Stomach (tissue), 9 donors: Measurements from ENCODE around the gene MGAT5. TPM values are rescaled to one million over a fixed set of nuclear protein-coding genes. Genes with fewer than 3 reads are reported as not detected.

ENCODE experiments used
- DNase-seq, 2 donors: peaks; one replicate each; pipeline versions ENCODE4 v3.0.0 to v3.0.0-alpha.2; 2013 to 2019
- H3K27ac ChIP-seq, 5 donors: fragments of 200-600 bp in 4 of 5; sonication (generic) in 4 of 5; one replicate each; pipeline ENCODE4 v1.5.1; 2013 to 2019; ENCODE audit warnings: mild to moderate bottlenecking in 1 of 5, moderate library complexity in 1 of 5
- H3K27me3 ChIP-seq, 3 donors: fragments of 200-600 bp; sonication (generic); one replicate each; pipeline ENCODE4 v1.5.1; 2017 to 2019; ENCODE audit warnings: mixed run types in 1 of 3
- H3K36me3 ChIP-seq, 4 donors: fragments of 200-600 bp; sonication (generic); 1 replicate in 3 of 4; 2 replicates in 1 of 4; pipeline ENCODE4 v1.5.1; 2016 to 2019
- H3K4me1 ChIP-seq, 4 donors: fragments of 200-600 bp; sonication (generic); one replicate each; pipeline ENCODE4 v1.5.1; 2016 to 2019
- H3K4me3 ChIP-seq, 4 donors: fragments of 200-600 bp; sonication (generic) in 3 of 4; one replicate each; pipeline ENCODE4 v1.5.1; 2016 to 2019; ENCODE audit warnings: mild to moderate bottlenecking in 1 of 4
- H3K9me3 ChIP-seq, 4 donors: fragments of 200-600 bp; sonication (generic); one replicate each; pipeline ENCODE4 v1.5.1; 2016 to 2019
- EP300 ChIP-seq: sonication (generic); formaldehyde crosslinking; IDR thresholded peaks from one replicate; pipeline ENCODE4 v1.6.1; 2017; ENCODE audit warnings: antibody characterized with exemption
- POLR2A ChIP-seq, 4 donors: fragments of 450-650 bp; IDR thresholded peaks; one replicate each; pipeline ENCODE4 v1.6.1; 2016; ENCODE audit warnings: antibody characterized with exemption in 4 of 4, control low read depth in 2 of 4, mild to moderate bottlenecking in 1 of 4, moderate library complexity in 1 of 4
- POLR2AphosphoS5 ChIP-seq, 3 donors: sonication (generic); formaldehyde crosslinking; IDR thresholded peaks; one replicate each; pipeline ENCODE4 v1.6.1; 2016; ENCODE audit warnings: antibody characterized with exemption in 3 of 3
- WGBS, 5 donors: extraction: QIAGEN DNeasy Blood & Tissue Kit in 3 of 5; methylation state at CpG; one replicate each; pipeline versions ENCODE4 v1.1.5 to v1.1.7; 2013 to 2018; 5-methylcytosine and 5-hydroxymethylcytosine counted together
- intact Hi-C: fragments of 100-400 bp; cut with DNase I; formaldehyde crosslinking; loops from one replicate; pipeline ENCODE4 v1.15.1; 2023; ENCODE audit warnings: low total_unique reads
- polyA plus RNA-seq, 3 donors: library from polyadenylated mRNA; stranded (reverse); fragments of 200-250 nt; gene quantifications; one replicate each; pipeline ENCODE4 v1.2.3, GENCODE V29; 2013
- total RNA-seq, 5 donors: library from RNA; depleted of rRNA; stranded (reverse); fragments of >200 nt; gene quantifications; one replicate each; pipeline versions ENCODE4 v1.1.0 to v1.2.3, GENCODE V29; 2014 to 2016
- TF ChIP-seq, protein P1 (sequence below), 7 experiments: fragments of 450-650 bp in 4 of 7; fragments of 200-600 bp in 3 of 7; sonication (generic) in 3 of 7; IDR thresholded peaks; one replicate each; pipeline ENCODE4 v1.5.1; 2016 to 2019; ENCODE audit warnings: antibody characterized with exemption in 7 of 7, control low read depth in 2 of 7, mild to moderate bottlenecking in 1 of 7
- donor health status: healthy with polysubstance abuse.
- donor health status: Bipolar disorder and iron deficiency.
- donor health status: healthy.

Gene MGAT5
- total and polyA plus RNA-seq, 8 donors: 3.9 to 125 (median 46.0) TPM

DNA sequence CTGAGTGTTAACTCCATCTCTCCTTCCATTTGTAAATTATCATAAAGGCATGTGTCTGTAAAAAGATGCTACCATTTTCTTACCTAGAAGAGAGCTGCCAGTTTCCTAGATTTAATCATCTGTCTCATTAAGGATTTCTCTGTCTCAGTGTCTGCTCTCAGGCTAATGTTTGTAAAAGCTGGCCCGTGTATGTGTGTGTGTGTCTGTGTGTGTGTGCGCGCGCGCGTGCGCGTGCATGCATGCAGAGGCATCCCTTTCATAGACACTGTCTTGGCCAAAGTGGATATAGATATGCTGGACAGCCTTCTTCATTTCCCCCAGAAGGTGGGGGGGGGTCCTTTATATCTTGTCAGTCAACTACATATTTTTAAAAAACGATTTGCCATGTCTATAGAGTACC, 18.9 kb downstream of the MGAT5 start:
- DNase-seq: no peak
- no peak overlapping the region for H3K27ac ChIP-seq
- H3K27me3 ChIP-seq: no peaks in the 10 kb centered on the region
- no peak for TF ChIP-seq POLR2AphosphoS5 (IDR thresholded peaks at IDR 0.05)
- TF ChIP-seq EP300: no peak
- TF ChIP-seq POLR2A (IDR thresholded peaks at IDR 0.05): no peak
- TF ChIP-seq, protein P1, sequence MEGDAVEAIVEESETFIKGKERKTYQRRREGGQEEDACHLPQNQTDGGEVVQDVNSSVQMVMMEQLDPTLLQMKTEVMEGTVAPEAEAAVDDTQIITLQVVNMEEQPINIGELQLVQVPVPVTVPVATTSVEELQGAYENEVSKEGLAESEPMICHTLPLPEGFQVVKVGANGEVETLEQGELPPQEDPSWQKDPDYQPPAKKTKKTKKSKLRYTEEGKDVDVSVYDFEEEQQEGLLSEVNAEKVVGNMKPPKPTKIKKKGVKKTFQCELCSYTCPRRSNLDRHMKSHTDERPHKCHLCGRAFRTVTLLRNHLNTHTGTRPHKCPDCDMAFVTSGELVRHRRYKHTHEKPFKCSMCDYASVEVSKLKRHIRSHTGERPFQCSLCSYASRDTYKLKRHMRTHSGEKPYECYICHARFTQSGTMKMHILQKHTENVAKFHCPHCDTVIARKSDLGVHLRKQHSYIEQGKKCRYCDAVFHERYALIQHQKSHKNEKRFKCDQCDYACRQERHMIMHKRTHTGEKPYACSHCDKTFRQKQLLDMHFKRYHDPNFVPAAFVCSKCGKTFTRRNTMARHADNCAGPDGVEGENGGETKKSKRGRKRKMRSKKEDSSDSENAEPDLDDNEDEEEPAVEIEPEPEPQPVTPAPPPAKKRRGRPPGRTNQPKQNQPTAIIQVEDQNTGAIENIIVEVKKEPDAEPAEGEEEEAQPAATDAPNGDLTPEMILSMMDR (IDR thresholded peaks at IDR 0.05): no peak
- peaks cover 0 to 21% (median 19%) of the 10 kb centered on the region in 4 donors for H3K36me3 ChIP-seq
- intact Hi-C loops: no loop called here
- no peak overlapping the region for H3K4me3 ChIP-seq
- peaks cover 0 to 14% (median 3%) of the 10 kb centered on the region in 4 donors for H3K4me1 ChIP-seq
- H3K9me3 ChIP-seq: no peaks in the 10 kb centered on the region
- 75 to 95% (median 93%) methylated on average over 9 of the region's 9 CpGs for WGBS, 5 donors

DNA sequence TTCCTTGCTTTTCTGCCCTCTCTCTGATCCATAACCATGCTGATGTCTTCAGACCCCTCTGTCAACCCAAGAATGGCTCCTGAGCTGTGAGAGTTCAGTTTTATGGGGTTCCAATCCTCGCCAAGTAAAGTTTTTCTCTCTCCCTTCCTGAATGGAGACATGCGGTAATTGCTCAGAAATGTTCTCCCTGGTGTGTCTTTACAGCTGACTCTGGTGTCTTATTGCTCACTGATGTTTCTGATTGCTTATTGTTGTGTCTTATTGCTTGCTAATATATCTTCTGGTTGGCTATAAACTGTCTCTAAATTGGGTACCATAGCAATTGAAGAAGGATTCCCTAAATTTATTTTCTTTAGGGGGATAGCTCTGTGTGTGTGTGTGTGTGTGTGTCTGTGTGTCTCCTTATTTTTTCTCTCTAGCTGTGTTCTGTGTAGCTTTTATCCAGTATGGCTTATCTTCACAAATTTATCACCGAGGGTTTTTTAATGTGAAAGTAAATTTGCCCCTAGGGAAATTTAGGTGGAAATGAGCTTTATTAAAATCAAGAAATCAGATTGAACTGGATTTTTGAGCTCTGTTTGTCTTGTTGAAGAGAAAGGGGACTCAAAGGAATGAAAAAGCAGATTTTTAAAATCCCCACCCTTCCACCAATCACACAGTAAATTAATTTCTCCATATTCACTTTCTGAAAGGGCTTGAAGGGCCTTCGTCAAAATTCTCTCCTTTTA, 19.5 kb downstream of the MGAT5 start:
- H3K27me3 ChIP-seq: no peaks in the 10 kb centered on the region
- DNase-seq: no peak
- H3K27ac ChIP-seq: no peak overlapping the region
- H3K36me3 ChIP-seq: peaks cover 0 to 21% (median 19%) of the 10 kb centered on the region in 4 donors
- TF ChIP-seq POLR2AphosphoS5 (IDR thresholded peaks at IDR 0.05) (no peak), EP300 (no peak), POLR2A (IDR thresholded peaks at IDR 0.05) (no peak)
- TF ChIP-seq, protein P1 (IDR thresholded peaks at IDR 0.05): no peak
- H3K4me3 ChIP-seq: no peak overlapping the region
- intact Hi-C loops: no loop called here
- peaks cover 0 to 11% (median 2%) of the 10 kb centered on the region in 4 donors for H3K4me1 ChIP-seq
- 84 to 91% (median 85%) methylated on average over 4 of the region's 4 CpGs for WGBS, 5 donors
- no peaks in the 10 kb centered on the region for H3K9me3 ChIP-seq

- intact Hi-C loops: no loop called here
- peaks cover 0 to 12% (median 6%) of the 10 kb centered on the region in 4 donors for H3K4me1 ChIP-seq
- H3K4me3 ChIP-seq: no peak overlapping the region
- H3K36me3 ChIP-seq: peaks cover 0 to 21% (median 21%) of the 10 kb centered on the region in 4 donors
- no peak for TF ChIP-seq EP300
- 94 to 98% (median 97%) methylated on average over 3 of the region's 3 CpGs for WGBS, 5 donors
- DNase-seq: no peak
- no peaks in the 10 kb centered on the region for H3K9me3 ChIP-seq
- no peaks in the 10 kb centered on the region for H3K27me3 ChIP-seq
- H3K27ac ChIP-seq: no peak overlapping the region
Observed at GRCh38 chr2:134274121-134274520, 20.2 kb downstream of the MGAT5 start.

- Histone ChIP-seq H3K27ac (no peak overlapping the region), H3K4me1 (peaks cover 0 to 15% (median 7%) of the 10 kb centered on the region in 4 donors), H3K4me3 (no peak overlapping the region), H3K9me3 (no peaks in the 10 kb centered on the region), H3K36me3 (peaks cover 0 to 21% (median 19%) of the 10 kb centered on the region in 4 donors), H3K27me3 (no peaks in the 10 kb centered on the region)
- DNase-seq: no peak
- TF ChIP-seq POLR2AphosphoS5 (IDR thresholded peaks at IDR 0.05) (no peak), EP300 (no peak), POLR2A (IDR thresholded peaks at IDR 0.05) (no peak)
- TF ChIP-seq, protein P1 (IDR thresholded peaks at IDR 0.05): no peak
- intact Hi-C loops: no loop called here
- WGBS, 5 donors: 79 to 89% (median 83%) methylated on average over 7 of the region's 7 CpGs
Observed at GRCh38 chr2:134275058-134275862, 21.4 kb downstream of the MGAT5 start.
